GM13976 (cell line): ENCODE measurements around the gene LPCAT3.

Experiments used
- DNase-seq: peaks from one replicate; pipeline ENCODE4 v3.0.0; 2012; ENCODE audit warnings: low spot score
- CTCF ChIP-seq: IDR thresholded peaks from 2 replicates; pipeline ENCODE4 v1.5.1; 2012; ENCODE audit warnings: borderline replicate concordance, mild to moderate bottlenecking; ENCODE audit not compliant: insufficient read depth; ENCODE audit errors: extremely low read depth, missing control alignments, control extremely low read depth
- in situ Hi-C: fragments of 300-500 bp; cut with MboI; formaldehyde crosslinking; loops from one replicate; pipeline ENCODE4 v1.12.0; 2022; ENCODE audit warnings: low sequenced_read_pairs, mixed read lengths, inconsistent platforms; ENCODE audit not compliant: unreplicated experiment

Gene LPCAT3

GRCh38 chr12:6956021-6956727, 62.1 kb downstream of the LPCAT3 start:
- peak; percentile 37 for DNase-seq
- no peak for TF ChIP-seq CTCF
- in situ Hi-C loops: no loop called here

- DNase-seq: no peak
- TF ChIP-seq CTCF: no peak
- in situ Hi-C loops: no loop called here
These were observed 62.9 kb downstream of the LPCAT3 start for GRCh38 chr12:6955108-6956020.

- in situ Hi-C loops: no loop called here
- DNase-seq: no peak
- no peak for TF ChIP-seq CTCF
These were observed 63.8 kb downstream of the LPCAT3 start for GRCh38 chr12:6954316-6955107.

- peak; percentile 84 for DNase-seq
- in situ Hi-C loops: no loop called here
- no peak for TF ChIP-seq CTCF
These were observed 64.6 kb downstream of the LPCAT3 start for GRCh38 chr12:6953442-6954315.

GRCh38 chr12:6952863-6953441, 65.3 kb downstream of the LPCAT3 start:
- in situ Hi-C loops: no loop called here
- TF ChIP-seq CTCF: no peak
- no peak for DNase-seq
